ENCODE results near the gene CHN1. TPM values are rescaled to one million over a fixed set of nuclear protein-coding genes. Genes with fewer than 3 reads are reported as not detected.

The CHN1 gene
- total RNA-seq, 4 donors from 2014 or later: 0.30 to 5.8 (median 3.6) TPM

- TF ChIP-seq CTCF (IDR thresholded peaks at IDR 0.05) (no peak), POLR2A (IDR thresholded peaks at IDR 0.05) (no peak)
- H3K36me3 ChIP-seq: no peaks in the 10 kb centered on the region
- DNase-seq: no peak
- peak overlapping the region in 3 of 4 donors; percentile 48 to 80 (median 55) for H3K27ac ChIP-seq
- no peak overlapping the region for H3K4me3 ChIP-seq
- no peaks in the 10 kb centered on the region for H3K9me3 ChIP-seq
- 53 to 62% methylated on average over 3 of the region's 3 CpGs for WGBS, 2 donors
- intact Hi-C loops (cut with DNase I): no loop called here
- peaks cover 0 to 55% (median 2%) of the 10 kb centered on the region in 4 donors for H3K27me3 ChIP-seq
- H3K4me1 ChIP-seq: peaks cover 4 to 27% (median 9%) of the 10 kb centered on the region in 3 donors
Measured at GRCh38 chr2:175007510-175007909, 2.3 kb upstream of the CHN1 start.

GRCh38 chr2:175006281-175006680 lies 1.1 kb upstream of the CHN1 start:
- peaks cover 0 to 64% (median 2%) of the 10 kb centered on the region in 4 donors for H3K27me3 ChIP-seq
- H3K4me1 ChIP-seq: peaks cover 4 to 27% (median 9%) of the 10 kb centered on the region in 3 donors
- H3K4me3 ChIP-seq: no peak overlapping the region
- H3K36me3 ChIP-seq: no peaks in the 10 kb centered on the region
- H3K27ac ChIP-seq: peak overlapping the region in 2 of 4 donors; percentile 76 to 89
- H3K9me3 ChIP-seq: no peaks in the 10 kb centered on the region
- 64 to 70% methylated on average over 2 of the region's 2 CpGs for WGBS, 2 donors
- intact Hi-C loops (cut with DNase I): no loop called here
- no peak for DNase-seq
- TF ChIP-seq POLR2A (IDR thresholded peaks at IDR 0.05) (no peak), CTCF (IDR thresholded peaks at IDR 0.05) (no peak)

GRCh38 chr2:175005733-175006264 lies 618 bp upstream of the CHN1 start:
- intact Hi-C loops (cut with DNase I): no loop called here
- 32 to 35% methylated on average over 9 of the region's 9 CpGs for WGBS, 2 donors
- Histone ChIP-seq H3K4me1 (peaks cover 4 to 27% (median 9%) of the 10 kb centered on the region in 3 donors), H3K4me3 (peak overlapping the region; percentile 52 to 90 (median 64)), H3K27ac (peak overlapping the region; percentile 74 to 94 (median 82)), H3K27me3 (peaks cover 0 to 64% (median 2%) of the 10 kb centered on the region in 4 donors), H3K9me3 (no peaks in the 10 kb centered on the region), H3K36me3 (no peaks in the 10 kb centered on the region)
- no peak for DNase-seq
- TF ChIP-seq CTCF (IDR thresholded peaks at IDR 0.05) (no peak), POLR2A (IDR thresholded peaks at IDR 0.05) (no peak)

GRCh38 chr2:175004730-175004979 lies 526 bp downstream of the CHN1 start:
- WGBS, 2 donors: no CpG with 5 or more reads among the region's 32 CpGs
- DNase-seq: no peak
- H3K36me3 ChIP-seq: no peaks in the 10 kb centered on the region
- peak overlapping the region; percentile 52 to 90 (median 64) for H3K4me3 ChIP-seq
- intact Hi-C loops (cut with DNase I): no loop called here
- H3K4me1 ChIP-seq: peaks cover 4 to 27% (median 9%) of the 10 kb centered on the region in 3 donors
- TF ChIP-seq POLR2A (IDR thresholded peaks at IDR 0.05) (no peak), CTCF (IDR thresholded peaks at IDR 0.05) (no peak)
- peaks cover 0 to 64% (median 2%) of the 10 kb centered on the region in 4 donors for H3K27me3 ChIP-seq
- peak overlapping the region; percentile 74 to 94 (median 82) for H3K27ac ChIP-seq
- H3K9me3 ChIP-seq: no peaks in the 10 kb centered on the region

GRCh38 chr2:175003875-175004729 lies 1.1 kb downstream of the CHN1 start:
- Histone ChIP-seq H3K9me3 (no peaks in the 10 kb centered on the region), H3K36me3 (no peaks in the 10 kb centered on the region), H3K4me3 (peak overlapping the region; percentile 52 to 90 (median 64)), H3K27me3 (peaks cover 0 to 64% (median 2%) of the 10 kb centered on the region in 4 donors), H3K4me1 (peaks cover 4 to 27% (median 9%) of the 10 kb centered on the region in 3 donors), H3K27ac (peak overlapping the region; percentile 74 to 94 (median 82))
- no peak for DNase-seq
- WGBS, 2 donors: 25 to 32% methylated on average over 10 to 14 of the region's 16 CpGs
- intact Hi-C loops (cut with DNase I): no loop called here
- TF ChIP-seq POLR2A (IDR thresholded peaks at IDR 0.05): no peak
- no peak for TF ChIP-seq CTCF (IDR thresholded peaks at IDR 0.05)

Data from esophagus squamous epithelium (tissue), 5 donors.